Middle frontal gyrus (tissue), 1 donor: ENCODE measurements around the gene SPATA31A3.
"Not testable (repeated sequence)": the region's sequence is repeated elsewhere in the genome, so short reads cannot be mapped to it uniquely, and the experiment has no call there.

Experiments used
- DNase-seq: peaks from one replicate; pipeline ENCODE4 v3.0.0-alpha.2; 2015; ENCODE audit warnings: low spot score; ENCODE audit errors: extremely low spot score

SPATA31A3 gene

GRCh38 chr9:66992450-66992849 lies at the start of gene SPATA31A3:
Gene SPATA31A3, minus strand, starts transcription at chr9:66992550. Its CDS starts 29 bp downstream, at chr9:66992521.
- not testable (repeated sequence) for DNase-seq

DNA sequence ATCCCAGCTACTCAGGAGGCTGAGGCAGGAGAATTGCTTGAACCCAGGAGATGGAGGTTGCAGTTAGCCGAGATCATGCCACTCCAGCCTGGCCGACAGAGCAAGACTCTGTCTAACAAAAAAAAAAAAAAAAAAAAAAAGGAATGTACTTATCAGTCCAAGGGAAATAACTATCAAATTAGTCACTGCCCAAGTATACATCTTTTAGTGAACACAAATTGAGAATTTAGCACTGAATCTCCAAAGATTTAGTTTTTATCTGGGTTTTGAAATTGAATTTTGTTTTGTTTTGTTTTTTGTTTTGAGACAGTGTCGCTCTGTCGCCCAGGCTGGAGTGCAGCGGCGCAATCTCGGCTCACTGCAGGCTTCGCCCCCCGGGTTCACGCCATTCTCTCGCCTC lies 39.8 kb downstream of the SPATA31A3 start:
- DNase-seq: not testable (repeated sequence)

DNA sequence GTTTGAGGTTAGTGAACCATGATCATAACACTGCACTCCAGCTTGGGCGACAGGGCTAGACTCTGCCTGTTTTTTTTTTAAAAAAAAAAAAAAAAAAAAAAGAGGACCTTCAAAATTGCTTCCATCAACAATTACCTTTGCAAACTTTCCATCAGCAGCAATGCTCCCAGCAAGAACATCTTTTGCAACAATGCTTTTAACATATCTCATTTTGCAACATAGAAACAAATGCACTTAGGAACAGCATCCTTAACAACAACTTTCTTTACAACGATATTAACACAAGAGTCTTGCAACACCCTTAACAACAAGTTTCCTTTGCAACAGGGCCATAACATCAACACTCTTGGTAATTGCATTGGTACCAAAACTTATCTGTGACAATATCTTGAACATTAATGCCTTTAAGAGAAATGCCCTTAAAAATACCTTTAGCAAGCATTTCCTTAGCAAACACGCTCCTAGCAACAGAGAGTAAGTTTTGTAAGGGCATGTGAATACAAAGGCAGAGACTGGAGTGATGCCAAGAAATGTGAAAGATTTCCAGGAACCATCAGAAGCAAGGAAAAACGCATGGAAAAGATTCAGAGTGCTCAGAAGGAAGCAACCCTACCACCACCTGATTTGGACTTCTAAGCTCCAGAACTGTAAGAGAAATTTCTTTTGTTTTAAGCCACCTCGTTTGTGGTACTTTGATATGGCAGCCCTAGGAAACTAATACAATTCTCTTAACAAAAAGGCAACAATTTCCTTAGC lies 49.8 kb downstream of the SPATA31A3 start:
- DNase-seq: not testable (repeated sequence)

DNA sequence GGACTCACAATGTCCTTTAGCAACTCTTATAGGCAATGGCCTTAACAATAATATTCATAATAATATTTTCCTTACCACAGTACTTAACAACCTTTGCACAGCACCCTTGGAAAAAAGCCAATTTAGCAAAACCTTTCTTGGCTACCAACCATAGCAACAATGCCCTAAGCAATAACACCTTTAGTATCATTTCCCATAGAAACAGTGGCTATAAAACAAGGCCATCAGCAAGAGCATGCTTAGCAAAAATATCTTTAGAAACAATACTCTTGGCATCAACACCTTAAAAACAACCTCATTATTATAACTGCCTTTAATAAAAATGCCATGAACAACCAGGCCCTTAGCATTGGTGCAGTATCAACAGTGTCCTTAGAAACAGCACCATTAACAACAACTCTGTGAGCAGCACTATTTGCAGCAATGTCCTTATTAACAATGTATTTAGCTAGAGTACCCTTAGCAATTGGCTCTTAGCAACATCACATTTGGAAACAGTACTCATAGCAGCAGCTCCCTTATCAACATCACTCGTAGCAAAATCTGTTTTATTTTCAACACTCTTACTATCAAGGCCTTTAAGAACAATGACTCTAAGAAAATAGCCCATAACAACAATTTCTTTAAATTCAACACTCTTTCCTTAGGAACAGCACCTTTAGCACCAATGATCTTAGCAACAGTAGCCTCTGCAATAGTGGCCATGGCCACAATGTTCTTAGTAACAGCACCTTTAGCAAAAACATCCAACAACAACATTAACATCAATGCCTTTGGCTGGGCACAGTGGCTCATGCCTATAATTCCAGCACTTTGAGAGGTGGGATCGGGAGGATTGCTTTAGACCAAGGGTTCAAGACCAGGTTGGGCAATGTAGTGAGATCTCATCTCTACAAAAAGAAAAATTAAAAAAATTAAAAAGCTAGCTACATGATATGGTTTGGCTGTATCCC lies 52.2 kb downstream of the SPATA31A3 start:
- not testable (repeated sequence) for DNase-seq

DNA sequence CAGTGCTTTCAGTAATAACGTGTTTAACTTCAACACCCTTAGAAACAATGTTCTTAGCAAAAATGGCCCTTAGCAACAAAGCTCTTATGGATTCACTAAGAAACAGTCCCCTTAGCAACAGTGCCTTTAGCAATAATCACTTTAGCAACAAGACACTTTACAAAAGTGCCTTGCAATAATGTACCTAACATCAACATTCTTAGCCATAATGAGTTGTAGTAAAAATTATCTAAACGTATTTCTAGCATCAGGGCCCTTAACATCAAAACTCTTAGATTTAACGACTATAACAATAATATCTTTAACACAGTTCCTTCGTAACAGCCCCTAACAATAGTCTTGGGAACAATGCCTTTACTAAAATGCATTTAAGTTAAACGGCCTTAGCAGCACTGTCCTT lies 54.0 kb downstream of the SPATA31A3 start:
- DNase-seq: not testable (repeated sequence)

- not testable (repeated sequence) for DNase-seq
Observed at GRCh38 chr9:66937662-66938061, 54.7 kb downstream of the SPATA31A3 start.
